ENCODE measurements around the gene ZNF423.

- TF ChIP-seq RELA (CRISPR knock-in tag; IDR thresholded peaks at IDR 0.05) (no peak), GZF1 (CRISPR knock-in tag; IDR thresholded peaks at IDR 0.05) (no peak), AFF4 (CRISPR knock-in tag; IDR thresholded peaks at IDR 0.05) (no peak), ZNF318 (CRISPR knock-in tag; IDR thresholded peaks at IDR 0.05) (no peak), CTCF (CRISPR knock-in tag; IDR thresholded peaks at IDR 0.05) (no peak), CHD4 (IDR thresholded peaks at IDR 0.05; ENCODE audit: borderline replicate concordance, low read length) (no peak), CSRNP2 (CRISPR knock-in tag; conservative IDR thresholded peaks at IDR 0.05; ENCODE audit: low read depth) (no peak), STAT6 (CRISPR knock-in tag; IDR thresholded peaks at IDR 0.05; ENCODE audit: borderline replicate concordance) (no peak), ETV6 (CRISPR knock-in tag; conservative IDR thresholded peaks at IDR 0.05) (no peak), ZKSCAN5 (CRISPR knock-in tag; IDR thresholded peaks at IDR 0.05) (no peak)
Measured at GRCh38 chr16:49836218-49836617, 19.7 kb downstream of the ZNF423 start.

All from HepG2 (cell line).